Tibial nerve (tissue), 4 donors: Measurements from ENCODE around the gene ASTN1. TPM values are rescaled to one million over a fixed set of nuclear protein-coding genes. Genes with fewer than 3 reads are reported as not detected.

ENCODE experiments used
- DNase-seq, 2 donors: peaks; one replicate each; pipeline ENCODE4 v3.0.0-alpha.2; 2019; ENCODE audit warnings: low spot score in 2 of 2
- H3K27ac ChIP-seq, 4 donors: fragments of 200-600 bp; sonication (generic) in 3 of 4; one replicate each; pipeline ENCODE4 v1.5.1; 2017 to 2019; ENCODE audit warnings: mild to moderate bottlenecking in 1 of 4
- H3K27me3 ChIP-seq, 2 donors: fragments of 200-600 bp; sonication (generic) in 1 of 2; one replicate each; pipeline versions ENCODE4 v1.5.1 to v1.6.0; 2017 to 2019
- H3K36me3 ChIP-seq, 3 donors: fragments of 200-600 bp; sonication (generic); one replicate each; pipeline ENCODE4 v1.5.1; 2018 to 2019
- H3K4me1 ChIP-seq, 4 donors: fragments of 200-600 bp; sonication (generic) in 3 of 4; one replicate each; pipeline ENCODE4 v1.5.1; 2017 to 2019
- H3K4me3 ChIP-seq, 4 donors: fragments of 200-600 bp; sonication (generic) in 3 of 4; one replicate each; pipeline ENCODE4 v1.5.1; 2017 to 2019; ENCODE audit warnings: mild to moderate bottlenecking in 1 of 4, moderate library complexity in 1 of 4
- H3K9me3 ChIP-seq, 4 donors: fragments of 200-600 bp; sonication (generic) in 3 of 4; one replicate each; pipeline ENCODE4 v1.5.1; 2017 to 2019
- EP300 ChIP-seq, 2 donors: sonication (generic); formaldehyde crosslinking; IDR thresholded peaks; one replicate each; pipeline ENCODE4 v1.6.1; 2017; ENCODE audit warnings: antibody characterized with exemption in 2 of 2, mild to moderate bottlenecking in 1 of 2
- POLR2A ChIP-seq, 2 donors: fragments of 450-650 bp; IDR thresholded peaks; one replicate each; pipeline ENCODE4 v1.6.1; 2017; ENCODE audit warnings: antibody characterized with exemption in 2 of 2, mild to moderate bottlenecking in 2 of 2, moderate library complexity in 2 of 2
- WGBS, 2 donors: methylation state at CpG; one replicate each; pipeline ENCODE4 v1.1.5; 2018; 5-methylcytosine and 5-hydroxymethylcytosine counted together
- total RNA-seq, 4 donors: library from RNA; depleted of rRNA; stranded (reverse); fragments of >200 nt; gene quantifications; one replicate each; pipeline ENCODE4 v1.1.0, GENCODE V29; 2016
- TF ChIP-seq, protein P1 (sequence below), 5 experiments: fragments of 200-600 bp in 3 of 5; fragments of 450-650 bp in 2 of 5; sonication (generic) in 3 of 5; IDR thresholded peaks; one replicate each; pipeline ENCODE4 v1.5.1; 2016 to 2019; ENCODE audit warnings: antibody characterized with exemption in 5 of 5, mild to moderate bottlenecking in 3 of 5, moderate library complexity in 2 of 5

The ASTN1 gene
- total RNA-seq, 4 donors from 2014 or later, result 0.30 to 0.63 TPM; not detected in 2

DNA sequence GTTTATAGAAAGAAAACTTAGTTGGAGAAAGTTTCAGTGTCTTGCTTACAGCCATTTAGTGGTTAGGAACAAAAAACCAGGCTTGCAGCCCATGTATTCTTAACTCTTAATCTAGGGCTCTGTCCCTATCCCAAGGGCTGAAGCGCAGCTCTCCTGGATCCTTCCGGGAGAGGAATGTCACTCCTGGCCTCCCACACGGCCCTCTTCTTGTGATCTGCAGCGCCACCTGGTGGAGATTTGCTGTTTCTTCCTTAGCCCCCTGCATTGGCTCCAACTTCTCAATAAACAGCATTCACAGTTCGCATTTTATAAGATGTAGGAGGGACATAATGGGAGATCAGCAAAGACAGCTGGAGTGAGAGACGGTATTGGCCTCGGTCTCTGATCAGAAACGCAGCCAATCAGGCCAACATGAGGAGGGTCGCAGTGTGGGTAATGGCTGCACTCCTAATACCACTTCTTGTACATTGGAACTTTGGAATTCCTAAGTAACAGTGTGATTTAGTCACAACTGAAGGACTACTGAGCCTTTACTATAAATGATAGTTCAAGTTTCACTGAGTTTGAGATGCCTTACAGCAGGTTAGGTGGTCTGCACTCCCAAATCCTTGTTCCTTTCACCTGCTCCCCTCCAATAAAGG is 283.4 kb downstream of the ASTN1 start:
- TF ChIP-seq POLR2A (IDR thresholded peaks at IDR 0.05), result no peak
- TF ChIP-seq, protein P1, sequence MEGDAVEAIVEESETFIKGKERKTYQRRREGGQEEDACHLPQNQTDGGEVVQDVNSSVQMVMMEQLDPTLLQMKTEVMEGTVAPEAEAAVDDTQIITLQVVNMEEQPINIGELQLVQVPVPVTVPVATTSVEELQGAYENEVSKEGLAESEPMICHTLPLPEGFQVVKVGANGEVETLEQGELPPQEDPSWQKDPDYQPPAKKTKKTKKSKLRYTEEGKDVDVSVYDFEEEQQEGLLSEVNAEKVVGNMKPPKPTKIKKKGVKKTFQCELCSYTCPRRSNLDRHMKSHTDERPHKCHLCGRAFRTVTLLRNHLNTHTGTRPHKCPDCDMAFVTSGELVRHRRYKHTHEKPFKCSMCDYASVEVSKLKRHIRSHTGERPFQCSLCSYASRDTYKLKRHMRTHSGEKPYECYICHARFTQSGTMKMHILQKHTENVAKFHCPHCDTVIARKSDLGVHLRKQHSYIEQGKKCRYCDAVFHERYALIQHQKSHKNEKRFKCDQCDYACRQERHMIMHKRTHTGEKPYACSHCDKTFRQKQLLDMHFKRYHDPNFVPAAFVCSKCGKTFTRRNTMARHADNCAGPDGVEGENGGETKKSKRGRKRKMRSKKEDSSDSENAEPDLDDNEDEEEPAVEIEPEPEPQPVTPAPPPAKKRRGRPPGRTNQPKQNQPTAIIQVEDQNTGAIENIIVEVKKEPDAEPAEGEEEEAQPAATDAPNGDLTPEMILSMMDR (IDR thresholded peaks at IDR 0.05), result peak; percentile 51 to 84 (median 73)
- H3K9me3 ChIP-seq, result no peaks in the 10 kb centered on the region
- WGBS, 2 donors, result 13 to 15% methylated on average over 9 of the region's 9 CpGs

DNA sequence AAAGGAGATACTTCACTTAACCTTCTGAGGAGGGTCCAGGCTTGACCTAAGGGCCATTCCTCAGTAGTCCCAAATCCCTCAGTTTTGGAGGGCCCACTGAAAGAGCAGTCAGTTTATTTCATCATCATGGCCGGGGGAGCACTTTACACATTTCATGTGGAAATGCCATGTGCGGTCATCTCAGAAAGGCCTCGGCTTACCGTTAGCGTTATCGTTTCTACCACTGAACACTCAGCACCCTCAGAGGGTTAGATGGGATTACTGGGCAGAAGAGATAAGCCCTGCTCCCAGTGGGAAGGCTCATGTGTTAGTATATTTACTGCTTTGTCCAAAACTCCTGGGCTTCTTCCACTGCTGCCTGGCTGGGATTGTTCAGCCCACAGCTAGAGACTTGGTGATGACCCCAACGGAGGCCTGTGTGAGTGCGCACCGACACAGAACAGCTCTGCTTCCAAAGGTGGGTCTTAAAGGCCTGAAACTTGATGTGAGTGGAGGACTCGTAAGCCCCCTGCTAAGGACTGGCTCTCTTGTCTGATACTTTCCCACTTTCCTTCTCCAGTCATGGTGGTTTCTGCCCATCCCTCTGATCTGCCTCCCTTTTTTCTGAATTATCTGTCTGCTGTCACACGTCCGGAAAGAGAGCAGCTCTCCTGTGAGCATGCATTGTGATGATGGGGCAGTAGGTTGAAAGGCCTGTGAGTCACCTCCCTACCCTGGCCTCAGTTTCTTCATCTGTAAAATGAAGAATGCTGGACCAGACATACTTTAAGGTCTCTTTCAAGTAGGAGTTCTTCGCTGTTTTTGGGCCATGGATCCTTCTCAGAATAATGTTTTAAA is 284.5 kb downstream of the ASTN1 start:
- Histone ChIP-seq H3K4me1 (no peaks in the 10 kb centered on the region), H3K36me3 (no peaks in the 10 kb centered on the region), H3K4me3 (no peak overlapping the region), H3K9me3 (no peaks in the 10 kb centered on the region), H3K27ac (no peak overlapping the region), H3K27me3 (no peaks in the 10 kb centered on the region)
- DNase-seq, result no peak
- TF ChIP-seq, protein P1 (IDR thresholded peaks at IDR 0.05), result no peak
- TF ChIP-seq EP300 (IDR thresholded peaks at IDR 0.05) (no peak), POLR2A (IDR thresholded peaks at IDR 0.05) (no peak)
- WGBS, 2 donors, result 92 to 96% methylated on average over 13 of the region's 13 CpGs

More for the DNA sequence above, 283.4 kb downstream of the ASTN1 start:
- H3K27ac ChIP-seq, result no peak overlapping the region
- no peaks in the 10 kb centered on the region for H3K27me3 ChIP-seq
- no peaks in the 10 kb centered on the region for H3K4me1 ChIP-seq
- peak; percentile 38 to 68 for DNase-seq
- H3K4me3 ChIP-seq, result no peak overlapping the region
- H3K36me3 ChIP-seq, result no peaks in the 10 kb centered on the region

DNA sequence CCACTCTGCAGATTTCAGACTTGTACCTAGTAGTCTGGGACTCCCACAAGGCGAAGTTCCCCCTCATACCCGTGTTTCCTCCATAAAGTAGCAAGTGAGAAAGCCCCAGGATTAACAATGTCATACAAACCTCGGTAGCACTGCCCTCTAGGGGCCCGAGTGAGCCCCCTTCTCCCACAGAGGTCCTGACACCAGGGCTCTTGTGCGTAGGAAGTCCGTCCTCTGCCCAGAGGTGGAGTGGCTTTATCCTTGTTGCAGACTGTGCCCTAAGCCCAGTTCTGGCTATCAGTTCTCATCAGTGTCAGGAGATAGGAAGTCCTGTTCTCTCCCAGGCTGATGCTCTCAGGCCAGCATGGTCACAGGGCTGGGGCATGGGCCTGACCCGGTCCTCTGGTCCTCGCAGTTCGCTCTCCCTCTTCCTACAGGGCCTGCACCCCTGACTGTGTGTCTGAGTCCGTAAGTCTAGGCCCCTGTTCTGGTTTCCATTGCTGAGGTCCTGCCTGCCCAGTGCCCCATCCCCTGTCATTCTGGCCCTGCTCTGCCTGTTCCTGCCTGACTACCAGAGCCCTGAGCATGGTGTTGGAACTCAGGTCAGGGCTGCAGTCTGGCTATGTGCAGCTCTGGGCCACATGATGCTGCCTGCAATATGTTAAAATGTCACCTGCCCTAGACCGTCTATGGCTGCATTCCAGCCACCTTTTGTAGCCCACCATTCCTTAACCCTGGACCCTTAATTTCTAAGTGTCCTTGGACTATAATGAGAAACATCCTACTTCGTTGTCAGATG is 285.6 kb downstream of the ASTN1 start:
- Histone ChIP-seq H3K36me3 (no peaks in the 10 kb centered on the region), H3K9me3 (no peaks in the 10 kb centered on the region), H3K4me1 (no peaks in the 10 kb centered on the region), H3K27ac (no peak overlapping the region), H3K27me3 (no peaks in the 10 kb centered on the region), H3K4me3 (no peak overlapping the region)
- 81 to 83% methylated on average over 12 of the region's 12 CpGs for WGBS, 2 donors
- DNase-seq, result no peak
- TF ChIP-seq, protein P1 (IDR thresholded peaks at IDR 0.05), result no peak
- TF ChIP-seq EP300 (IDR thresholded peaks at IDR 0.05) (no peak), POLR2A (IDR thresholded peaks at IDR 0.05) (no peak)

DNA sequence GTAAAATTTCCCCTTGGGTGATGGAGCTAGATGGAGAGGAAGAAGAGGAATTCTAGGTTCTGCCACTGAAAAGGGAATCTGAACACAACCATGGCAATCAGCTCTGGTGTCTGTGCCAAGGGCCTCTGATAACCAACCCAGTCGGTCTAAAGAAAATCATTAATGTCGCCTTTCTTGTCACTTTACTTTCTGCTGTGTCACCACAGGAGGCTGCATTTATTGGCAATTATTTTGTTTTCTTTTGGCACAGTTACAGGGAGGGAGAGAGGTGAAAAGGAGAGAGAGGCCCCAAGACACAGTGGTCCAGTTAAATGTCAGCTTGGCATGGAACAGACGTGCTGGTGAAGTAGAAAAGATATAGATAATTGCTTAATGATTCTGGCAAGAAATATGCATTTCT is 287.0 kb downstream of the ASTN1 start:
- H3K9me3 ChIP-seq, result no peaks in the 10 kb centered on the region
- H3K27ac ChIP-seq, result no peak overlapping the region
- no peak for TF ChIP-seq EP300 (IDR thresholded peaks at IDR 0.05)
- TF ChIP-seq, protein P1 (IDR thresholded peaks at IDR 0.05), result no peak
- no peak for TF ChIP-seq POLR2A (IDR thresholded peaks at IDR 0.05)
- H3K36me3 ChIP-seq, result no peaks in the 10 kb centered on the region
- DNase-seq, result no peak
- H3K4me3 ChIP-seq, result no peak overlapping the region
- no peaks in the 10 kb centered on the region for H3K4me1 ChIP-seq
- H3K27me3 ChIP-seq, result no peaks in the 10 kb centered on the region
- WGBS, 2 donors, result 71 to 76% methylated on average over 3 of the region's 3 CpGs
